Loucy (cell line): Measurements from ENCODE around the gene SNTB2.
"Not testable (repeated sequence)": the region's sequence is repeated elsewhere in the genome, so short reads cannot be mapped to it uniquely, and the experiment has no call there.

ENCODE experiments used
- H2AFZ ChIP-seq: fragments of 200-600 bp; sonication (generic); 2 replicates; pipeline ENCODE4 v1.6.0; 2016; ENCODE audit warnings: antibody characterized with exemption, mild to moderate bottlenecking, low read length, moderate library complexity
- H3F3A ChIP-seq: fragments of 200-600 bp; 2 replicates; pipeline ENCODE4 v1.6.0; 2016; ENCODE audit warnings: antibody characterized with exemption, low read depth, mild to moderate bottlenecking
- H3K27me3 ChIP-seq: fragments of 200-600 bp; sonication (generic); 2 replicates; pipeline ENCODE4 v1.6.1; 2014; ENCODE audit warnings: low read length, mild to moderate bottlenecking; ENCODE audit not compliant: insufficient read depth, poor library complexity, severe bottlenecking
- H3K36me3 ChIP-seq: fragments of 200-600 bp; sonication (generic); 2 replicates; pipeline ENCODE4 v1.6.1; 2016; ENCODE audit warnings: low read length; ENCODE audit not compliant: insufficient read depth
- H3K4me1 ChIP-seq: fragments of 200-600 bp; sonication (generic); 2 replicates; pipeline ENCODE4 v1.5.1; 2014; ENCODE audit warnings: low read length, mild to moderate bottlenecking; ENCODE audit not compliant: insufficient read depth, poor library complexity, severe bottlenecking
- H3K4me2 ChIP-seq: fragments of 200-600 bp; sonication (generic); 2 replicates; pipeline ENCODE4 v1.6.0; 2014; ENCODE audit warnings: antibody characterized with exemption, low read length, low read depth, mild to moderate bottlenecking; ENCODE audit not compliant: poor library complexity, severe bottlenecking
- H3K4me3 ChIP-seq: fragments of 200-600 bp; sonication (generic); 2 replicates; pipeline ENCODE4 v1.5.1; 2014; ENCODE audit warnings: low read length, mild to moderate bottlenecking, mixed read lengths; ENCODE audit not compliant: poor library complexity, severe bottlenecking
- H3K79me2 ChIP-seq: fragments of 200-600 bp; sonication (generic); 2 replicates; pipeline ENCODE4 v1.6.1; 2014; ENCODE audit warnings: low read length; ENCODE audit not compliant: insufficient read depth
- H3K9ac ChIP-seq: fragments of 200-600 bp; sonication (generic); 2 replicates; pipeline ENCODE4 v1.6.0; 2014; ENCODE audit warnings: mild to moderate bottlenecking, low read depth, low read length, moderate library complexity; ENCODE audit not compliant: poor library complexity, severe bottlenecking
- H3K9me2 ChIP-seq: fragments of 200-600 bp; sonication (generic); replicated peaks from 2 replicates; pipeline ENCODE4 v1.6.1; 2016; ENCODE audit warnings: low read depth, low read length, mixed read lengths
- H3K9me3 ChIP-seq: fragments of 200-600 bp; sonication (generic); 2 replicates; pipeline ENCODE4 v1.6.1; 2014; ENCODE audit warnings: mild to moderate bottlenecking, antibody characterized with exemption, low read length, low read depth; ENCODE audit not compliant: insufficient read depth
- H4K20me1 ChIP-seq: fragments of 200-600 bp; sonication (generic); 2 replicates; pipeline ENCODE4 v1.6.0; 2014; ENCODE audit warnings: antibody characterized with exemption, low read length, mild to moderate bottlenecking; ENCODE audit not compliant: insufficient read depth, poor library complexity, severe bottlenecking
- EZH2phosphoT487 ChIP-seq: fragments of 200-600 bp; IDR thresholded peaks from 2 replicates; pipeline ENCODE4 v1.6.1; 2018; ENCODE audit warnings: antibody characterized with exemption, mild to moderate bottlenecking, moderate library complexity, borderline replicate concordance
- TF ChIP-seq, protein P1 (sequence below): fragments of 200-600 bp; sonication (generic); conservative IDR thresholded peaks from 2 replicates; pipeline ENCODE4 v1.5.1; 2014; ENCODE audit warnings: mild to moderate bottlenecking, antibody characterized with exemption, low read length

SNTB2 gene

DNA sequence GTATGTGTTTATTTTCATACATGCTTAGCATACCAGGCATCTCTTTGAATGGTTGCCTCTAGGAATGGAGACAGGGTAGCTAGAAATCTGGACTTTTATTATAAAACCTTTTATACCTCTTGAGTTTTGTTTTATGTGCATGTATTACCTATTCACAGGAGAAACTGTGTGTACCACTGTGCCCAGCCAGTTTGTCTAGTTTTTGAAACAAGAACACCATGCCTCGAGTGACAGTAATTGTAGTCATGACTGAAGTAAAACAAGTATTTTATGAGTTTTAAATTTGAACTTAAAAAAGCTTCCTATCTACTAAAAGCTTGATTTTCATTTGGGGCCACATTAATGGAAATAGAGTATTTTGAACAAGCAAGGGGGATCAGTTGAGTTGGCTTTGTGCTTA, 57.4 kb downstream of the SNTB2 start:
- Histone ChIP-seq H3K36me3 (peaks cover 18% of the 10 kb centered on the region; the same call in 1 of the 2 replicates), H3K4me1 (no peaks in the 10 kb centered on the region), H3K79me2 (no peaks in the 10 kb centered on the region), H3K4me2 (no peak overlapping the region), H2AFZ (no peak overlapping the region), H3K9me3 (no peaks in the 10 kb centered on the region), H3K9ac (no peak overlapping the region), H3K4me3 (no peak overlapping the region), H3F3A (no peaks in the 10 kb centered on the region), H3K27me3 (no peaks in the 10 kb centered on the region), H4K20me1 (no peaks in the 10 kb centered on the region), H3K9me2 (no peaks in the 10 kb centered on the region)
- TF ChIP-seq, protein P1, sequence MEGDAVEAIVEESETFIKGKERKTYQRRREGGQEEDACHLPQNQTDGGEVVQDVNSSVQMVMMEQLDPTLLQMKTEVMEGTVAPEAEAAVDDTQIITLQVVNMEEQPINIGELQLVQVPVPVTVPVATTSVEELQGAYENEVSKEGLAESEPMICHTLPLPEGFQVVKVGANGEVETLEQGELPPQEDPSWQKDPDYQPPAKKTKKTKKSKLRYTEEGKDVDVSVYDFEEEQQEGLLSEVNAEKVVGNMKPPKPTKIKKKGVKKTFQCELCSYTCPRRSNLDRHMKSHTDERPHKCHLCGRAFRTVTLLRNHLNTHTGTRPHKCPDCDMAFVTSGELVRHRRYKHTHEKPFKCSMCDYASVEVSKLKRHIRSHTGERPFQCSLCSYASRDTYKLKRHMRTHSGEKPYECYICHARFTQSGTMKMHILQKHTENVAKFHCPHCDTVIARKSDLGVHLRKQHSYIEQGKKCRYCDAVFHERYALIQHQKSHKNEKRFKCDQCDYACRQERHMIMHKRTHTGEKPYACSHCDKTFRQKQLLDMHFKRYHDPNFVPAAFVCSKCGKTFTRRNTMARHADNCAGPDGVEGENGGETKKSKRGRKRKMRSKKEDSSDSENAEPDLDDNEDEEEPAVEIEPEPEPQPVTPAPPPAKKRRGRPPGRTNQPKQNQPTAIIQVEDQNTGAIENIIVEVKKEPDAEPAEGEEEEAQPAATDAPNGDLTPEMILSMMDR = no peak
- TF ChIP-seq EZH2phosphoT487 = no peak

DNA sequence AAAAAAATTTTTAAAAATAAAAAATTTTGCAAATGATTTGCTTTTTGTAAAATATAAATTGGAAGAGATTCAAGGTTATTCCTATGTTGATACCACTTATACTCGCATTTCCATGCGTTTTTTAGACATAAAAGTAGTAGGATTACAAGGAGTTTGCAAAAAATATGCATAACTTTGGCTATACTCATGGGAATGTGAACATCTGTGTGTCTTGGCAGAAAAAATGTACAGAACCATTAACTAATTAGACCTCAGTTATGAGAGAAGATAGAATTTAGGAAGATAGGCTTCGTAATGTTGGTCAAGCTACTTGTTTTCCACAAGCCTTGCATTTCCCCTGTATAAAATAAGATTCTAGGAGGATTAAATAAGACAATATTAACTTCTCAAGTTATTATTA, 63.1 kb downstream of the SNTB2 start:
- Histone ChIP-seq H3K79me2 (no peaks in the 10 kb centered on the region), H3K36me3 (peaks cover 21% of the 10 kb centered on the region; the same call in 1 of the 2 replicates)

DNA sequence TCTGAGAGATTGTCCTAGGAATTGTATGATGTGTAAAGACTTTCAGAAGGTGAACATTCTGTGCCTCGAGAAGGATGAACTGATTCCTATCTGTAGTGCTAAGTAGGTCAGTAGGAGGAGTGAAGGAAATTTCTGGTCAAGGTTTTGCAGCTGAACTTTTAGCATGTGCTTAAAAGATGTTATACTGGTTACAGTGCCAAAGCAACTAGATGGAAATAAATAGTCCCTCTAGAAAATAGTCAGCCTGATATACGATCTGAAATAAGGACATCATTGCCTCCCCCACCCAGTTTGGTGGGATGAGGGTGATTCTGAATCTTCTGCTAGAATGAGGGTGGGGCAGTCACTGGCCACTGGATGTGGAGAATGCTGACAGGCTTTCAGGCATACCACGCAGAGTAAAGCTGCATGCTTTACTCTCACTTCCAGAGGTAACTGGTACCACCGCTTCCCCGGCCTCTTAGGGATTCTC, 66.9 kb downstream of the SNTB2 start:
- Histone ChIP-seq H3F3A (no peaks in the 10 kb centered on the region), H4K20me1 (no peaks in the 10 kb centered on the region), H3K4me1 (peaks cover 6% of the 10 kb centered on the region), H3K9me2 (no peaks in the 10 kb centered on the region), H3K4me3 (no peak overlapping the region), H3K9ac (no peak overlapping the region), H3K4me2 (no peak overlapping the region), H3K79me2 (no peaks in the 10 kb centered on the region), H3K36me3 (peaks cover 5% of the 10 kb centered on the region; the same call in 1 of the 2 replicates), H3K9me3 (no peaks in the 10 kb centered on the region), H3K27me3 (no peaks in the 10 kb centered on the region), H2AFZ (no peak overlapping the region)
- TF ChIP-seq, protein P1 = no peak
- no peak for TF ChIP-seq EZH2phosphoT487

More for the DNA sequence above, 63.1 kb downstream of the SNTB2 start:
- Histone ChIP-seq H2AFZ (no peak overlapping the region), H3K9ac (no peak overlapping the region), H3K27me3 (no peaks in the 10 kb centered on the region), H3K4me1 (peaks cover 6% of the 10 kb centered on the region), H3K4me2 (no peak overlapping the region), H3K4me3 (no peak overlapping the region), H4K20me1 (no peaks in the 10 kb centered on the region), H3K9me3 (no peaks in the 10 kb centered on the region), H3K9me2 (no peaks in the 10 kb centered on the region), H3F3A (no peaks in the 10 kb centered on the region)
- TF ChIP-seq, protein P1 = no peak
- no peak for TF ChIP-seq EZH2phosphoT487

DNA sequence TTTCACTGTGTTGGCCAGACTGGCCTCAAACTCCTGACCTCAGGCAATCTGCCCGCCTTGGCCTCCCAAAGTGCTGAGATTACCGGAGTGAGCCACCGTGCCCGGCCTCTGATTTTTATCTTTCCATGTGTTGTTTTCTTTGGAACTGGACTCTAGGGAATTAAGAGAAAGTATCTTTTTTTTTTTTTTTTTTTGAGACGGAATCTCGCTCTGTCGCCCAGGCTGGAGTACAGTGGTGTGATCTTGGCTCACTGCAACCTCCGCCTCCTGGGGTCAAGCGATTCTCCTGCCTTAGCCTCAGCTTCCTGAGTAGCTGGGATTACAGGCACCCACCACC, 72.4 kb downstream of the SNTB2 start:
- H2AFZ ChIP-seq, H3K4me1 ChIP-seq, H3K9me3 ChIP-seq, H3F3A ChIP-seq, H3K27me3 ChIP-seq, H3K9ac ChIP-seq, H3K4me3 ChIP-seq, H3K9me2 ChIP-seq, H4K20me1 ChIP-seq, H3K4me2 ChIP-seq, H3K79me2 ChIP-seq: not testable (repeated sequence)
- peaks cover 12% of the 10 kb centered on the region; the same call in 1 of the 2 replicates for H3K36me3 ChIP-seq
